GM08714 (cell line): Measurements from ENCODE around the gene PPFIA2.

ENCODE experiments used
- H3K4me3 ChIP-seq: fragments of 200-500 bp; sonication (Bioruptor generic); 2 replicates; pipeline ENCODE4 v1.5.1; 2014; ENCODE audit warnings: mild to moderate bottlenecking, low read length, inconsistent platforms
- ZNF274 ChIP-seq: IDR thresholded peaks from 2 replicates; pipeline ENCODE4 v1.6.1; 2012; ENCODE audit warnings: mild to moderate bottlenecking, low read depth, low read length

Gene PPFIA2

GRCh38 chr12:81492131-81492720 is 266.9 kb downstream of the PPFIA2 start:
- no peak for TF ChIP-seq ZNF274
- H3K4me3 ChIP-seq = no peak overlapping the region

- TF ChIP-seq ZNF274 = no peak
Observed at GRCh38 chr12:81472934-81473333, 286.2 kb downstream of the PPFIA2 start.

GRCh38 chr12:81470923-81471322 is 288.2 kb downstream of the PPFIA2 start:
- no peak for TF ChIP-seq ZNF274

More at GRCh38 chr12:81472934-81473333, 286.2 kb downstream of the PPFIA2 start:
- H3K4me3 ChIP-seq = no peak overlapping the region

GRCh38 chr12:81468206-81468605 is 290.9 kb downstream of the PPFIA2 start:
- no peak overlapping the region for H3K4me3 ChIP-seq
- no peak for TF ChIP-seq ZNF274

More at GRCh38 chr12:81470923-81471322, 288.2 kb downstream of the PPFIA2 start:
- no peak overlapping the region for H3K4me3 ChIP-seq

GRCh38 chr12:81465876-81466275 is 293.3 kb downstream of the PPFIA2 start:
- H3K4me3 ChIP-seq = no peak overlapping the region
- TF ChIP-seq ZNF274 = no peak

GRCh38 chr12:81465191-81465590 is 294.0 kb downstream of the PPFIA2 start:
- TF ChIP-seq ZNF274 = no peak
- H3K4me3 ChIP-seq = no peak overlapping the region

GRCh38 chr12:81461163-81461562 is 298.0 kb downstream of the PPFIA2 start:
- TF ChIP-seq ZNF274 = no peak
- H3K4me3 ChIP-seq = no peak overlapping the region

- no peak for TF ChIP-seq ZNF274
- no peak overlapping the region for H3K4me3 ChIP-seq
Observed at GRCh38 chr12:81450920-81451739, 308.0 kb downstream of the PPFIA2 start.

- no peak overlapping the region for H3K4me3 ChIP-seq
- no peak for TF ChIP-seq ZNF274
Observed at GRCh38 chr12:81441629-81442028, 317.5 kb downstream of the PPFIA2 start.

GRCh38 chr12:81440001-81440400 is 319.1 kb downstream of the PPFIA2 start:
- TF ChIP-seq ZNF274 = no peak
- no peak overlapping the region for H3K4me3 ChIP-seq

- H3K4me3 ChIP-seq = no peak overlapping the region
- TF ChIP-seq ZNF274 = no peak
Observed at GRCh38 chr12:81439344-81439743, 319.8 kb downstream of the PPFIA2 start.

GRCh38 chr12:81417056-81417455 is 342.1 kb downstream of the PPFIA2 start:
- TF ChIP-seq ZNF274 = no peak
- no peak overlapping the region for H3K4me3 ChIP-seq

GRCh38 chr12:81416571-81416970 is 342.6 kb downstream of the PPFIA2 start:
- no peak overlapping the region for H3K4me3 ChIP-seq
- no peak for TF ChIP-seq ZNF274

GRCh38 chr12:81414441-81414840 is 344.7 kb downstream of the PPFIA2 start:
- H3K4me3 ChIP-seq = no peak overlapping the region
- no peak for TF ChIP-seq ZNF274

- TF ChIP-seq ZNF274 = no peak
- H3K4me3 ChIP-seq = no peak overlapping the region
Observed at GRCh38 chr12:81412940-81413339, 346.2 kb downstream of the PPFIA2 start.
